GM18867 (cell line): Measurements from ENCODE around the gene RMDN3.

Source experiments
- ATAC-seq: cut with Tn5 transposase; IDR thresholded peaks from one replicate; pipeline ENCODE4 v1.9.1; 2021; ENCODE audit warnings: mild to moderate bottlenecking, moderate library complexity; ENCODE audit not compliant: unreplicated experiment

The RMDN3 gene

GRCh38 chr15:40695469-40695890, 59.6 kb downstream of the RMDN3 start:
- peak; percentile 27 for ATAC-seq

- peak; percentile 73 for ATAC-seq
These were observed 60.2 kb downstream of the RMDN3 start, which contains the start of gene RAD51 for GRCh38 chr15:40694688-40695468. TSS of gene RAD51 (plus strand) at chr15:40695174. CDS start at chr15:40698759, 3,585 bp downstream.

- peak; percentile 25 for ATAC-seq
These were observed 61.0 kb downstream of the RMDN3 start for GRCh38 chr15:40693904-40694687.

- no peak for ATAC-seq
These were observed 63.3 kb downstream of the RMDN3 start for GRCh38 chr15:40691737-40692136.

GRCh38 chr15:40688932-40689799, 65.9 kb downstream of the RMDN3 start:
- ATAC-seq: no peak
